NCI-H2107 treated with DMSO at 0.1 percent for 48 hours (cell line): ENCODE measurements around the gene PPP3CA.

ENCODE experiments used
- DNase-seq: peaks from one replicate; lab custom pipeline; 2025; ENCODE audit not compliant: unreplicated experiment; lab: John Stamatoyannopoulos, UW

PPP3CA gene

GRCh38 chr4:101347267-101347556 is at the start of gene PPP3CA:
Gene PPP3CA (minus strand): TSS chr4:101347526.
- no peak for DNase-seq

- DNase-seq: no peak
These were observed 45.9 kb upstream of the PPP3CA start for GRCh38 chr4:101393256-101393655.

- no peak for DNase-seq
These were observed 23.4 kb upstream of the PPP3CA start for GRCh38 chr4:101370663-101371210.

- DNase-seq: no peak
These were observed 19.9 kb upstream of the PPP3CA start for GRCh38 chr4:101367201-101367600.

- DNase-seq: no peak
These were observed 19.0 kb upstream of the PPP3CA start for GRCh38 chr4:101366331-101366730.

GRCh38 chr4:101357751-101358150 is 10.4 kb upstream of the PPP3CA start:
- no peak for DNase-seq

- DNase-seq: no peak
These were observed 9.6 kb upstream of the PPP3CA start for GRCh38 chr4:101356928-101357327.

- DNase-seq: no peak
These were observed 8.7 kb upstream of the PPP3CA start for GRCh38 chr4:101355767-101356702.

- DNase-seq: no peak
These were observed 7.9 kb upstream of the PPP3CA start for GRCh38 chr4:101355246-101355645.

- DNase-seq: no peak
These were observed 2.4 kb upstream of the PPP3CA start for GRCh38 chr4:101349801-101350064.

GRCh38 chr4:101348995-101349800 is 1.9 kb upstream of the PPP3CA start:
- DNase-seq: no peak

- DNase-seq: no peak
These were observed 1.1 kb upstream of the PPP3CA start for GRCh38 chr4:101348367-101348827.

- peak; percentile 61 for DNase-seq
These were observed 436 bp upstream of the PPP3CA start for GRCh38 chr4:101347557-101348366.

- DNase-seq: peak; percentile 6
These were observed 717 bp downstream of the PPP3CA start for GRCh38 chr4:101346351-101347266.

- peak; percentile 9 for DNase-seq
These were observed 1.6 kb downstream of the PPP3CA start for GRCh38 chr4:101345596-101346350.

GRCh38 chr4:101345271-101345595 is 2.1 kb downstream of the PPP3CA start:
- no peak for DNase-seq

- DNase-seq: no peak
These were observed 8.0 kb downstream of the PPP3CA start for GRCh38 chr4:101339332-101339731.

- no peak for DNase-seq
These were observed 9.6 kb downstream of the PPP3CA start for GRCh38 chr4:101337688-101338087.

GRCh38 chr4:101334963-101335572 is 12.3 kb downstream of the PPP3CA start:
- no peak for DNase-seq
